Keratinocyte (primary cell): Measurements from ENCODE around the gene FRAS1. TPM values are rescaled to one million over a fixed set of nuclear protein-coding genes. Genes with fewer than 3 reads are reported as not detected.

Source experiments
- DNase-seq: peaks from one replicate; pipeline ENCODE4 v3.0.0-alpha.2; 2011; ENCODE audit warnings: low read depth, missing footprints, low spot score
- FAIRE-seq: peaks from 2 replicates; lab custom pipeline; 2011; peaks lifted over from hg19 to GRCh38; lab: Jason Lieb, UNC
- H2AFZ ChIP-seq: 2 replicates; pipeline ENCODE4 v1.6.0; 2012; ENCODE audit warnings: low read length, control low read depth, inconsistent platforms; ENCODE audit not compliant: control insufficient read depth
- H3K27ac ChIP-seq: 2 replicates; pipeline ENCODE4 v1.5.1; 2011; ENCODE audit warnings: low read length; ENCODE audit not compliant: control insufficient read depth, insufficient read depth
- H3K27me3 ChIP-seq: 3 replicates; pipeline ENCODE4 v1.6.0; 2011; ENCODE audit warnings: low read length; ENCODE audit not compliant: control insufficient read depth, insufficient read depth; ENCODE audit errors: extremely low read depth
- H3K36me3 ChIP-seq, 2 experiments: 2 replicates in 1 of 2; 3 replicates in 1 of 2; pipeline ENCODE4 v1.5.1; 2011; ENCODE audit warnings: low read length in 2 of 2, mild to moderate bottlenecking in 1 of 2; ENCODE audit not compliant: control insufficient read depth in 2 of 2, insufficient read depth in 2 of 2; ENCODE audit errors: extremely low read depth in 1 of 2
- H3K4me1 ChIP-seq: 3 replicates; pipeline ENCODE4 v1.5.1; 2011; ENCODE audit warnings: low read length; ENCODE audit not compliant: control insufficient read depth, insufficient read depth; ENCODE audit errors: extremely low read depth
- H3K4me2 ChIP-seq: 3 replicates; pipeline ENCODE4 v1.6.0; 2011; ENCODE audit warnings: low read depth, low read length; ENCODE audit not compliant: control insufficient read depth, insufficient read depth; ENCODE audit errors: extremely low read depth
- H3K4me3 ChIP-seq, 3 experiments: fragments of 200-600 bp in 1 of 3; sonication (generic) in 1 of 3; 2 replicates in 2 of 3; 3 replicates in 1 of 3; pipeline ENCODE4 v1.5.1; 2011 to 2016; ENCODE audit warnings: low read length in 3 of 3, mild to moderate bottlenecking in 3 of 3, control low read depth in 2 of 3, inconsistent platforms in 1 of 3, low read depth in 1 of 3, mixed read lengths in 1 of 3, mixed run types in 1 of 3, moderate library complexity in 1 of 3; ENCODE audit not compliant: control insufficient read depth in 2 of 3, insufficient read depth in 2 of 3; ENCODE audit errors: extremely low read depth in 1 of 3
- H3K79me2 ChIP-seq: 2 replicates; pipeline ENCODE4 v1.6.0; 2012; ENCODE audit warnings: low read length; ENCODE audit not compliant: control insufficient read depth, insufficient read depth
- H3K9ac ChIP-seq: 3 replicates; pipeline ENCODE4 v1.6.0; 2011; ENCODE audit warnings: low read length; ENCODE audit not compliant: control insufficient read depth, insufficient read depth; ENCODE audit errors: extremely low read depth
- H3K9me1 ChIP-seq: 3 replicates; pipeline ENCODE4 v1.6.0; 2011; ENCODE audit warnings: low read length; ENCODE audit not compliant: control insufficient read depth, insufficient read depth; ENCODE audit errors: extremely low read depth
- H3K9me3 ChIP-seq: 2 replicates; pipeline ENCODE4 v1.5.1; 2012; ENCODE audit warnings: low read depth, low read length; ENCODE audit not compliant: control insufficient read depth
- H4K20me1 ChIP-seq: 3 replicates; pipeline ENCODE4 v1.6.0; 2011; ENCODE audit warnings: low read length; ENCODE audit not compliant: control insufficient read depth, insufficient read depth; ENCODE audit errors: extremely low read depth
- CTCF ChIP-seq, 3 experiments: IDR thresholded peaks in 1 of 3; conservative IDR thresholded peaks in 1 of 3; optimal IDR thresholded peaks in 1 of 3; 2 replicates in 2 of 3; 3 replicates in 1 of 3; pipeline versions ENCODE3 to v1.5.1; 2011; ENCODE audit warnings: low read length in 3 of 3, mild to moderate bottlenecking in 3 of 3, moderate library complexity in 2 of 3, control low read depth in 1 of 3, inconsistent platforms in 1 of 3; ENCODE audit not compliant: insufficient read depth in 2 of 3; ENCODE audit errors: extremely low read depth in 1 of 3
- EZH2 ChIP-seq: IDR thresholded peaks from one replicate; pipeline ENCODE4 v1.6.1; 2012; ENCODE audit warnings: inconsistent platforms, mild to moderate bottlenecking, low read length, moderate library complexity
- dilution Hi-C: fragments of 300-500 bp; cut with MboI; formaldehyde crosslinking; loops from one replicate; pipeline ENCODE4 v1.7.0; 2020; ENCODE audit warnings: low sequenced_read_pairs; ENCODE audit not compliant: extremely low pct_ligation_motif_present
- polyA plus RNA-seq, 5 experiments: library from polyadenylated mRNA; depleted of rRNA in 3 of 5; stranded (reverse) in 3 of 5; stranded (forward) in 1 of 5; unstranded in 1 of 5; fragments of >200 nt; gene quantifications; 1 replicate in 1 of 5; 2 replicates in 3 of 5; 3 replicates in 1 of 5; pipeline versions ENCODE4 v1.2.1 to v1.2.3, GENCODE V29; 2011 to 2012; ENCODE audit warnings: missing spikeins in 2 of 5, low read depth in 1 of 5, low replicate concordance in 1 of 5

Gene FRAS1
- polyA plus RNA-seq, 1 donor (not counting 4 experiments of a cell fraction or from before 2014, with no cell fraction given) = 3.5 TPM

DNA sequence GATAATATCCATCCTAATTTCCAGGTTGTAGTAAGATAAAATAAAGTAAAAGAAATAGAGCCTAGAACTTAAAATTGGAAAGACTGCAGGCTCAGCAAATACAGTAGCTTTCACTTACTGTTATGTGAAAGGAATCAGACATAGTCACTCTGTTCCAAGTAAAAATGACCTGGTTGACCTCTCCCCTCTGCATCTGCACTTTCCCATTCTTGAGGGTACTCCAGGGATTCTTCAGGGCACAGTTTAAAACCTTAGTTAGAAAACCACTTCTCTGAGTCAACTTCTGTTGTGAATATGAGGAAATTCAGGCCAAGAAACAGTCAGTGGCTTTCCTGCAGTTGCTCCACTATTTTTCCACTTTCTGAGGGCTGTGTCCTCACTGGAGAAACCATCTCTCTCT lies 42.9 kb downstream of the FRAS1 start:
- dilution Hi-C loops = no loop called here
- no peaks in the 10 kb centered on the region for H3K9me1 ChIP-seq
- no peaks in the 10 kb centered on the region for H3K9me3 ChIP-seq
- no peak overlapping the region for H3K9ac ChIP-seq
- H3K4me2 ChIP-seq = no peak overlapping the region
- no peak overlapping the region for H2AFZ ChIP-seq
- no peak overlapping the region for H3K4me3 ChIP-seq
- H3K79me2 ChIP-seq = no peaks in the 10 kb centered on the region
- no peaks in the 10 kb centered on the region for H3K36me3 ChIP-seq
- TF ChIP-seq EZH2 = no peak
- no peaks in the 10 kb centered on the region for H3K27me3 ChIP-seq
- no peaks in the 10 kb centered on the region for H4K20me1 ChIP-seq
- H3K4me1 ChIP-seq = no peaks in the 10 kb centered on the region
- FAIRE-seq (no peak), DNase-seq (no peak)
- H3K27ac ChIP-seq = no peak overlapping the region

DNA sequence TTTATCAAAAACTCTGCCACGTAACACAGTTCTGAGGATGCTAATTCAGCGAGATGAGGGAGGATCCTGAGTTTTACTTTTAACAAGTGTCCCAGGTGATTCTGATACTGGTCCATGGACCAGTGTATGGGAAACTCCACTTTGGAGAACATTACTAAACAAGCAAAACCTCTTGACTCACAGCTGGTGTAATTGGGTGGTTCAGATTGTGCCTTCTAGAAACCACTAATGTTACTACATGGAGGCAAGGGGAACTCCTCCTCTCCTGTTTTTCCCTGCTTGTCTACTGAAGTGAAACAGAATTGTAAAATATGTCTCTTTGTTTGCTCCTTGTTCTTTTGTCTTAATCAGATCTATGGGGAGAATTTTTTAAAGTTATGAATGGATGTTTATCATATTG lies 62.6 kb downstream of the FRAS1 start:
- TF ChIP-seq CTCF (optimal IDR thresholded peaks at IDR 0.05 in 1 of 3, IDR thresholded peaks at IDR 0.05 in 1 of 3, conservative IDR thresholded peaks at IDR 0.05 in 1 of 3; ENCODE audit: extremely low read depth in 1 of 3, insufficient read depth in 2 of 3, low read length in 3 of 3) (no peak), EZH2 (no peak)
- H4K20me1 ChIP-seq = no peaks in the 10 kb centered on the region
- H3K79me2 ChIP-seq = no peaks in the 10 kb centered on the region
- no peak overlapping the region for H3K4me2 ChIP-seq
- no peak for DNase-seq
- H3K4me1 ChIP-seq = no peaks in the 10 kb centered on the region
- no peak overlapping the region for H2AFZ ChIP-seq
- H3K4me3 ChIP-seq = no peak overlapping the region
- no peaks in the 10 kb centered on the region for H3K27me3 ChIP-seq
- no peak overlapping the region for H3K27ac ChIP-seq
- H3K9me3 ChIP-seq = no peaks in the 10 kb centered on the region
- FAIRE-seq = no peak
- dilution Hi-C loops = no loop called here
- H3K36me3 ChIP-seq = no peaks in the 10 kb centered on the region
- no peaks in the 10 kb centered on the region for H3K9me1 ChIP-seq
- H3K9ac ChIP-seq = no peak overlapping the region

- Histone ChIP-seq H3K27me3 (no peaks in the 10 kb centered on the region), H3K27ac (no peak overlapping the region), H3K9me3 (no peaks in the 10 kb centered on the region), H3K9ac (no peak overlapping the region), H3K9me1 (no peaks in the 10 kb centered on the region), H3K4me1 (no peaks in the 10 kb centered on the region), H3K4me3 (no peak overlapping the region), H3K36me3 (no peaks in the 10 kb centered on the region), H2AFZ (no peak overlapping the region), H3K4me2 (no peak overlapping the region), H3K79me2 (no peaks in the 10 kb centered on the region), H4K20me1 (no peaks in the 10 kb centered on the region)
- no peak for DNase-seq
- dilution Hi-C loops = no loop called here
- no peak for FAIRE-seq
- TF ChIP-seq CTCF (optimal IDR thresholded peaks at IDR 0.05 in 1 of 3, IDR thresholded peaks at IDR 0.05 in 1 of 3, conservative IDR thresholded peaks at IDR 0.05 in 1 of 3; ENCODE audit: extremely low read depth in 1 of 3, insufficient read depth in 2 of 3, low read length in 3 of 3) (no peak), EZH2 (no peak)
Observed at GRCh38 chr4:78120144-78120880, 63.2 kb downstream of the FRAS1 start.
